Thyroid gland (tissue), 4 donors: ENCODE measurements around the gene S100A12.

Source experiments
- CTCF ChIP-seq, 6 experiments: fragments of 200-600 bp in 3 of 6; fragments of 450-650 bp in 3 of 6; sonication (generic) in 3 of 6; IDR thresholded peaks; one replicate each; pipeline ENCODE4 v1.5.1; 2016 to 2019; ENCODE audit warnings: antibody characterized with exemption in 6 of 6, mild to moderate bottlenecking in 2 of 6, inconsistent platforms in 1 of 6, moderate library complexity in 1 of 6
- POLR2A ChIP-seq, 2 donors: fragments of 450-650 bp; IDR thresholded peaks; one replicate each; pipeline ENCODE4 v1.6.1; 2017; ENCODE audit warnings: antibody characterized with exemption in 2 of 2, mild to moderate bottlenecking in 2 of 2, moderate library complexity in 1 of 2

DNA sequence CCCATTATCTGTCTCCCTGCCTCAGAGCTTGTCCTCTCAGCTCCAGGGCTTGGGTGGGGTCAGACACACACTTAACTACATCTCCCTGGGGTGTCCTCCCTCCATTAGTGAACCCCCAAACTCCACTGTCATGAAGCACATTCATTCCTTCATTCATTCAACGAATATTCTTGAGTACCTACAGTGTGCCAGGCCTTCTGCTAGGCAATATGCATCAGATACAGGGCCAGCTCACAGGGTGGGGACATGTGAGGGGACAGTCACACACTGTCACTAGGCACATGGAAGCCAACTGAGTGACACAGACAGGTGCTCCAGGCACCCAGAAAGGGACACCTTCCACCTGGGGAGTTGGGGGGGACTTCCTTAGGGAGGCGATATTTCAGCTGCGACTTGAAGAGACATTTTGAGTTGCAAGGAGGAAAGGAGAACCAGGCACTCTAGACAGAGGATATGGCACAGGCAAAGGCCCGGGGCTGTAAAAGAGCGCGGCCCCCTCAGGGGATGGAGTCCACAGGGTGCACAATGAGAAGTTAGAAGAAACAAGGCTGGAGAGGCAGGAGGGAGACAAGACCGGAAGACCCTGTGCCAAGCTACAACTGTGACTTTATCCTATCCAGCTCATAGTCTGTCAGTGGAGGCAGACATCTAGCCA lies 24.1 kb upstream of the S100A12 start:
- TF ChIP-seq CTCF (IDR thresholded peaks at IDR 0.05) (no peak), POLR2A (IDR thresholded peaks at IDR 0.05) (no peak)
